Neural cell (in vitro differentiated cells): ENCODE measurements around the gene FANCI.

Experiments used
- EP300 ChIP-seq: fragments of 450-650 bp; conservative IDR thresholded peaks from 2 replicates; pipeline ENCODE4 v1.6.1; 2014; ENCODE audit warnings: antibody characterized with exemption, mild to moderate bottlenecking, moderate library complexity; ENCODE audit not compliant: poor library complexity, severe bottlenecking
- POLR2AphosphoS5 ChIP-seq: IDR thresholded peaks from 2 replicates; pipeline ENCODE4 v1.6.1; 2012
- REST ChIP-seq: IDR thresholded peaks from 2 replicates; pipeline ENCODE4 v1.6.1; 2012; ENCODE audit warnings: borderline replicate concordance

GRCh38 chr15:89199746-89200145, 44.0 kb upstream of the FANCI start:
- TF ChIP-seq POLR2AphosphoS5, result no peak
- no peak for TF ChIP-seq REST
- TF ChIP-seq EP300, result no peak
